Cardiac muscle cell (in vitro differentiated cells and primary cell): ENCODE results near the gene TPM1. TPM values are rescaled to one million over a fixed set of nuclear protein-coding genes. Genes with fewer than 3 reads are reported as not detected.
A peak's percentile ranks its signal among the peaks of the same experiment; 100 is the strongest.

ENCODE experiments used
- DNase-seq, 2 donors: peaks; one replicate each; pipeline versions ENCODE4 v3.0.0 to v3.0.0-alpha.2; 2010 to 2017; ENCODE audit warnings: low read depth in 1 of 2, low spot score in 1 of 2
- H3K27ac ChIP-seq: fragments of 200-600 bp; sonication (generic); 2 replicates; pipeline ENCODE4 v1.5.1; 2016
- H3K27me3 ChIP-seq: fragments of 200-600 bp; sonication (generic); 2 replicates; pipeline ENCODE4 v1.6.0; 2016; ENCODE audit warnings: control low read depth
- H3K36me3 ChIP-seq: fragments of 200-600 bp; sonication (generic); 2 replicates; pipeline ENCODE4 v1.5.1; 2016; ENCODE audit warnings: control low read depth
- H3K4me1 ChIP-seq: fragments of 200-600 bp; sonication (generic); 2 replicates; pipeline ENCODE4 v1.8.1; 2017; ENCODE audit warnings: low read depth, mild to moderate bottlenecking, mixed run types
- H3K4me3 ChIP-seq: fragments of 200-600 bp; sonication (generic); 2 replicates; pipeline ENCODE4 v1.5.1; 2016; ENCODE audit warnings: mild to moderate bottlenecking
- H3K9me3 ChIP-seq: fragments of 200-600 bp; sonication (generic); 2 replicates; pipeline ENCODE4 v1.5.1; 2017; ENCODE audit warnings: low read depth, mild to moderate bottlenecking, control low read depth
- polyA plus RNA-seq: library from polyadenylated mRNA; unstranded; fragments of >200 nt; fragmentation: Nextera tagmentation; extraction: Ambion mirVana; gene quantifications from 2 replicates; pipeline ENCODE4 v1.2.1, GENCODE V29; 2016
- total RNA-seq: library from RNA; depleted of rRNA; stranded (reverse); fragments of >200 nt; gene quantifications from 2 replicates; pipeline ENCODE4 v1.2.3, GENCODE V29; 2016
- TF ChIP-seq, protein P1 (sequence below): IDR thresholded peaks from 2 replicates; pipeline ENCODE4 v1.5.1; 2012; ENCODE audit warnings: low read depth, mild to moderate bottlenecking, low read length

TPM1 gene
- total and polyA plus RNA-seq, 2 experiments from 2014 or later: 6,553 to 10,138 TPM

DNA sequence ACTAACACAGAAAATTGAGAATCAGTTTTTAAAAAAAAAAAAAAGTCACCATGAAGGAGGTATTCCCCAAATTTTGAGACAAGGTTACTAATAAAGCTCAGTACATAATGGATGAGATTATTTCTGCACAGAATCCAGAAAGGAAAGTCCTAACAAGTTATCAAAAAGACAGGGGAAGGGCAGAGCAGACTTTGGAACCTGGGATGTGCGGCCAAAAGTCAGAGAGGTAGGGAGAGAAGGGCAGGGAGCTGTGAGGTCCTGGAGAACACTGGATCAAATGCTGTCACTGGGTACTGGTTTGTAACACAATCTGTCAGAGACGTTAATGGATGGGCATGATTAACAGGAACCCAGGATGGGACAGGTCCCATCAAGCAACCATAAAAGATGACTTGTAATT, 67.0 kb downstream of the TPM1 start:
- no peak overlapping the region for H3K27ac ChIP-seq
- H3K9me3 ChIP-seq: no peaks in the 10 kb centered on the region
- no peaks in the 10 kb centered on the region for H3K27me3 ChIP-seq
- no peak overlapping the region for H3K4me3 ChIP-seq
- TF ChIP-seq, protein P1, sequence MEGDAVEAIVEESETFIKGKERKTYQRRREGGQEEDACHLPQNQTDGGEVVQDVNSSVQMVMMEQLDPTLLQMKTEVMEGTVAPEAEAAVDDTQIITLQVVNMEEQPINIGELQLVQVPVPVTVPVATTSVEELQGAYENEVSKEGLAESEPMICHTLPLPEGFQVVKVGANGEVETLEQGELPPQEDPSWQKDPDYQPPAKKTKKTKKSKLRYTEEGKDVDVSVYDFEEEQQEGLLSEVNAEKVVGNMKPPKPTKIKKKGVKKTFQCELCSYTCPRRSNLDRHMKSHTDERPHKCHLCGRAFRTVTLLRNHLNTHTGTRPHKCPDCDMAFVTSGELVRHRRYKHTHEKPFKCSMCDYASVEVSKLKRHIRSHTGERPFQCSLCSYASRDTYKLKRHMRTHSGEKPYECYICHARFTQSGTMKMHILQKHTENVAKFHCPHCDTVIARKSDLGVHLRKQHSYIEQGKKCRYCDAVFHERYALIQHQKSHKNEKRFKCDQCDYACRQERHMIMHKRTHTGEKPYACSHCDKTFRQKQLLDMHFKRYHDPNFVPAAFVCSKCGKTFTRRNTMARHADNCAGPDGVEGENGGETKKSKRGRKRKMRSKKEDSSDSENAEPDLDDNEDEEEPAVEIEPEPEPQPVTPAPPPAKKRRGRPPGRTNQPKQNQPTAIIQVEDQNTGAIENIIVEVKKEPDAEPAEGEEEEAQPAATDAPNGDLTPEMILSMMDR: no peak
- no peaks in the 10 kb centered on the region for H3K4me1 ChIP-seq
- no peaks in the 10 kb centered on the region for H3K36me3 ChIP-seq
- no peak for DNase-seq

DNA sequence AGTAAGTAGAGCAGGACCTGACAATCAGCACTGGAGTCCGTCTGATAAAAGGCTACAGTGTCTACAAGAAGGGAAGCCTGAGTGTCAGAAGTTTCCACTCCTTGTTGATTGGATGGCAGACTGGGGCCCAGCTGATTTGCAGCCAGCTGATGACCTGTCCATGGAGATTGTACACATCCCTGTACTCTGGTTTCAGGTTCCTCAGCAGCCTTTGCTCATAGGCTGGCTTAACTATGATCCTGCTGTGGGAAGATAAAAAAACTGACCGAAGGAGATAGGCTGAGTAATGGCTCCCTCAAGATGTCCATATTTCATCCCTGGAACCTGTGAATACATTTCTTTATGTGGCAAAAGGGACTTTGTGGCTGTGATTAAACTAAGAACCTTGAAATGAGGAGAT, 67.4 kb downstream of the TPM1 start:
- Histone ChIP-seq H3K4me3 (no peak overlapping the region), H3K27me3 (no peaks in the 10 kb centered on the region), H3K27ac (no peak overlapping the region), H3K9me3 (no peaks in the 10 kb centered on the region), H3K4me1 (no peaks in the 10 kb centered on the region), H3K36me3 (no peaks in the 10 kb centered on the region)
- TF ChIP-seq, protein P1: no peak
- peak in 1 of 2 donors; percentile 22 for DNase-seq

DNA sequence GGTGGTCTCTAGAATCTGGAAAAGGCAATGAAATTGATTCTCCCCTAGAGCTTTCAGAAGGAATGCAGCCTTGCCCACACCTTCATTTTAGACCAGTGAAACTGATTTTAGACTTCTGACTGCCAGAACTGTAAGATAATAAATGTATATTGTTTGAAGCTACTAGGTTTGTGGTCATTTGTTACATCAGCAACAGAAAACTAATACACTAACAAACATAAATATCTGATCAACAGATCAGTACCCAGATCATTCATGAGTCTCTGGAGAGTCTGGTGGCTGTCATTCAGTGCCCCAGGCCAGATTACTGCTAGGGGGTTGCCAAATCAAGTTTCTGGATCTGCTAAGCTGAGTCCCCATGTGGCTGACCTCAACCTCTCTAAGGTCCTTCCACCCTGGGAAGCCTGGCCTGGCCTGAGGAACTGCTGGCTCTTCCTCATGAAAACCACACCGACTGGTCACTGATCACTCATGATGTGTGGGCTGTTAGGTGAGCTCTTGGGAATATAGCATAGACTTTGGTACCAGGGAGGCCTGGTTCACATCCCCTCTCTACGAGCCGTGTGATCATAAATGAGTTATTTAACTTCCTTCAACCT, 68.0 kb downstream of the TPM1 start:
- Histone ChIP-seq H3K27me3 (no peaks in the 10 kb centered on the region), H3K27ac (no peak overlapping the region), H3K9me3 (no peaks in the 10 kb centered on the region), H3K4me1 (no peaks in the 10 kb centered on the region), H3K36me3 (no peaks in the 10 kb centered on the region), H3K4me3 (no peak overlapping the region)
- no peak for DNase-seq
- TF ChIP-seq, protein P1: no peak

DNA sequence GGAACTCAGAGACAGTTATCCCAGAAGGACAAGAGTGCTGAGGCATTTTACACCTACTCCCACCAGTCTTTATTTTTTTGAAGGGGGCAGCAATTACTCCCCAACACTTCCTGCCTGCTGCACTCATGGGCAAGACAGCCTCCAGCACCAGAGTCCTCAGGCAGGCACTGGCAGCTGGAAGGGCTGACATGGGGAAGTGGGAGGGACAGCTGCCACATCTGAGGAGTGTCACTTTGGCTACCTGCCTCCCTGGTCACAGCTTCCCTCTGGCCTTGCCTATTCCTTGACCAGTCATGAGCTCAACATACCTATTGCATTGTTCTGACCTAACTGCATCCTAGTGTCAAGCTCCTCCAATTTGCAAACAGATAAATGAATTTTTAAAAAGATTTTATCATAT, 68.9 kb downstream of the TPM1 start:
- no peaks in the 10 kb centered on the region for H3K9me3 ChIP-seq
- no peak overlapping the region for H3K4me3 ChIP-seq
- no peaks in the 10 kb centered on the region for H3K36me3 ChIP-seq
- DNase-seq: no peak
- no peaks in the 10 kb centered on the region for H3K27me3 ChIP-seq
- H3K4me1 ChIP-seq: no peaks in the 10 kb centered on the region
- TF ChIP-seq, protein P1: no peak
- H3K27ac ChIP-seq: no peak overlapping the region

DNA sequence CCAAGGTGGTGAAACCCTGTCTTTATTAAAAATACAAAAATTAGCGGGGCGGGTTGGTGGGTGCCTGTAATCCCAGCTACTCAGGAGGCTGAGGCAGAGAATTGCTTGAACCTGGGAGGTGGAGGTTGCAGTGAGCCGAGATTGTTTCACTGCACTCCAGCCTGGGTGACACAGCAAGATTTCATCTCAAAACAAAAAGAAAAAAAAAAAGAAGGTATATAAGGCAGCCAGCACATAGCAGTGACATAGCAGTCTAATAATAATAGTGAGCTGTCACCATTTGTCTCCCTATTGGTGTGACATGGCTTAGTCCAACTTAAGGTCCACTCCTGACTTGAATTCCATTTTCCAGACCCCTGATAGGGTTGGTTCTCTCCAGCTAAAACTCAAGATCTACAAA, 70.3 kb downstream of the TPM1 start:
- Histone ChIP-seq H3K4me3 (no peak overlapping the region), H3K27ac (no peak overlapping the region), H3K4me1 (no peaks in the 10 kb centered on the region), H3K36me3 (no peaks in the 10 kb centered on the region), H3K27me3 (no peaks in the 10 kb centered on the region), H3K9me3 (no peaks in the 10 kb centered on the region)
- TF ChIP-seq, protein P1: no peak
- no peak for DNase-seq
